GM12878 (cell line): ENCODE results near the gene PSMC4. TPM values are rescaled to one million over a fixed set of nuclear protein-coding genes. Genes with fewer than 3 reads are reported as not detected.
A peak's percentile ranks its signal among the peaks of the same experiment; 100 is the strongest.
"Not testable (repeated sequence)": the region's sequence is repeated elsewhere in the genome, so short reads cannot be mapped to it uniquely, and the experiment has no call there.

Experiments
- ATAC-seq: fragments of 200-7000 bp; cut with Tn5 transposase; 3 replicates; pipeline ENCODE4 v1.9.1; 2020; ENCODE audit warnings: mild to moderate bottlenecking, moderate library complexity
- BruUV-seq: library from RNA; stranded (reverse); fragments of 400-500 nt; replicated peaks from 2 replicates; lab custom pipeline; 2021; lab: Mats Ljungman, UMichigan
- CTCF ChIA-PET: fragments of 300-600 bp; sonication (Branson Sonifier 250); formaldehyde crosslinking; extraction: SDS; loops from one replicate; lab custom pipeline; 2021; ENCODE audit warnings: inconsistent platforms; lab: Yijun Ruan, JAX
- POLR2A ChIA-PET: fragments of 350-600 bp; formaldehyde crosslinking; extraction: SDS; loops from one replicate; lab custom pipeline; 2021; ENCODE audit warnings: inconsistent platforms; lab: Charles Lee
- RAD21 ChIA-PET: fragments of 300-600 bp; sonication (Branson Sonifier 250); formaldehyde crosslinking; loops from one replicate; lab custom pipeline; 2023; ENCODE audit warnings: antibody characterized with exemption; ENCODE audit not compliant: unreplicated experiment; lab: Charles Lee
- SMC1A ChIA-PET: fragments of 300-600 bp; sonication (Branson Sonifier 250); formaldehyde crosslinking; loops from one replicate; lab custom pipeline; 2023; ENCODE audit not compliant: unreplicated experiment, uncharacterized antibody; lab: Charles Lee
- DNase-seq: peaks from one replicate; pipeline ENCODE4 v3.0.0-alpha.2; 2011; ENCODE audit warnings: low read depth, low spot score
- FAIRE-seq: peaks from 3 replicates; lab custom pipeline; 2011; peaks lifted over from hg19 to GRCh38; lab: Jason Lieb, UNC
- H2AFZ ChIP-seq: 2 replicates; pipeline ENCODE4 v1.6.0; 2011; ENCODE audit warnings: low read depth, low read length, control low read depth; ENCODE audit not compliant: control insufficient read depth
- H3K27ac ChIP-seq: 2 replicates; pipeline ENCODE4 v1.5.1; 2011; ENCODE audit warnings: control low read depth; ENCODE audit not compliant: control insufficient read depth, insufficient read depth
- H3K27me3 ChIP-seq, 2 experiments: replicated peaks in 1 of 2; 2 replicates each; pipeline versions ENCODE4 v1.6.0 to v1.6.1; 2011; ENCODE audit warnings: low read length in 1 of 2; ENCODE audit not compliant: control insufficient read depth in 2 of 2, insufficient read depth in 2 of 2
- H3K36me3 ChIP-seq, 2 experiments: 2 replicates each; pipeline ENCODE4 v1.5.1; 2011; ENCODE audit warnings: low read length in 1 of 2; ENCODE audit not compliant: control insufficient read depth in 2 of 2, insufficient read depth in 2 of 2
- H3K4me1 ChIP-seq: 2 replicates; pipeline ENCODE4 v1.6.1; 2011; ENCODE audit warnings: mild to moderate bottlenecking, low read length, moderate library complexity, mixed read lengths; ENCODE audit not compliant: control insufficient read depth, insufficient read depth
- H3K4me2 ChIP-seq: 2 replicates; pipeline ENCODE4 v1.6.0; 2011; ENCODE audit warnings: control low read depth; ENCODE audit not compliant: control insufficient read depth, insufficient read depth
- H3K4me3 ChIP-seq: fragments of 200-600 bp; sonication (generic); 2 replicates; pipeline ENCODE4 v1.5.1; 2016
- H3K79me2 ChIP-seq: 2 replicates; pipeline ENCODE4 v1.6.0; 2011; ENCODE audit warnings: low read length; ENCODE audit not compliant: control insufficient read depth, insufficient read depth
- H3K9ac ChIP-seq: 2 replicates; pipeline ENCODE4 v1.8.0; 2011; ENCODE audit warnings: low read length, control low read depth, mixed read lengths; ENCODE audit not compliant: control insufficient read depth, insufficient read depth
- H3K9me3 ChIP-seq: replicated peaks from 3 replicates; pipeline ENCODE4 v1.5.1; 2011; ENCODE audit warnings: mild to moderate bottlenecking, low read length; ENCODE audit not compliant: control insufficient read depth, insufficient read depth
- H4K20me1 ChIP-seq: 2 replicates; pipeline ENCODE4 v1.6.0; 2011; ENCODE audit not compliant: control insufficient read depth, insufficient read depth
- CREB1 ChIP-seq: IDR thresholded peaks from 2 replicates; pipeline ENCODE4 v1.6.1; 2012; ENCODE audit warnings: low read depth, mild to moderate bottlenecking, inconsistent platforms
- FOXM1 ChIP-seq: IDR thresholded peaks from 2 replicates; pipeline ENCODE4 v1.6.1; 2012; ENCODE audit warnings: low read depth, mild to moderate bottlenecking, inconsistent platforms, low read length, moderate library complexity
- HDGF ChIP-seq: fragments of 450-650 bp; IDR thresholded peaks from 2 replicates; pipeline ENCODE4 v1.6.1; 2016; ENCODE audit warnings: antibody characterized with exemption
- NRF1 ChIP-seq: conservative IDR thresholded peaks from 2 replicates; pipeline ENCODE4 v1.6.1; 2011; ENCODE audit warnings: mild to moderate bottlenecking, low read depth, low read length, improper control_type of control experiment
- PML ChIP-seq: IDR thresholded peaks from 2 replicates; pipeline ENCODE4 v1.6.1; 2012; ENCODE audit warnings: low read length, inconsistent platforms
- SMARCA5 ChIP-seq: fragments of 450-650 bp; IDR thresholded peaks from 2 replicates; pipeline ENCODE4 v1.6.1; 2017; ENCODE audit warnings: mild to moderate bottlenecking
- USF1 ChIP-seq: IDR thresholded peaks from 2 replicates; pipeline ENCODE4 v1.6.1; 2011; ENCODE audit warnings: borderline replicate concordance, low read depth, mild to moderate bottlenecking, moderate library complexity, mixed read lengths, low read length; ENCODE audit not compliant: insufficient read depth; ENCODE audit errors: extremely low read length
- ZNF217 ChIP-seq: fragments of 450-650 bp; IDR thresholded peaks from 2 replicates; pipeline ENCODE4 v1.6.1; 2017; ENCODE audit warnings: antibody characterized with exemption, mild to moderate bottlenecking
- WGBS: methylation state at CpG from one replicate; pipeline ENCODE4 v1.1.6; 2016; ENCODE audit warnings: low lambda C conversion rate; ENCODE audit not compliant: insufficient replicate concordance, insufficient coverage; ENCODE audit errors: missing lambda C conversion rate; 5-methylcytosine and 5-hydroxymethylcytosine counted together
- in situ Hi-C: fragments of 300-500 bp; cut with MboI; formaldehyde crosslinking; loops from 9 replicates; pipeline ENCODE4 v1.14.3; 2018; ENCODE audit warnings: mixed read lengths
- intact Hi-C: fragments of 100-400 bp; cut with micrococcal nuclease; formaldehyde crosslinking; loops from one replicate; pipeline ENCODE4 v1.14.2; 2022; ENCODE audit not compliant: unreplicated experiment
- polyA plus RNA-seq, 11 experiments: library from polyadenylated mRNA; depleted of rRNA in 4 of 11; unstranded in 6 of 11; stranded (reverse) in 5 of 11; fragments of >200 nt; fragmentation: Nextera tagmentation in 4 of 11; fragmentation: Illumina TruSeq in 1 of 11; extraction: Ambion mirVana in 4 of 11; extraction: Trizol in 1 of 11; gene quantifications; 1 replicate in 1 of 11; 2 replicates in 10 of 11; pipeline versions ENCODE4 v1.2.1 to v1.2.3, GENCODE V29; 2011 to 2016; ENCODE audit warnings: inconsistent platforms in 2 of 11, missing spikeins in 2 of 11, low read depth in 1 of 11
- total RNA-seq, 4 experiments: library from RNA; depleted of rRNA in 3 of 4; stranded (reverse); fragments of >200 nt in 3 of 4; fragmentation: Illumina TruSeq in 1 of 4; extraction: Trizol in 1 of 4; gene quantifications; 2 replicates each; pipeline versions ENCODE4 v1.2.1 to v1.2.3, GENCODE V29; 2013 to 2021
- TF ChIP-seq, protein P1 (sequence below): fragments of 450-650 bp; IDR thresholded peaks from 2 replicates; pipeline ENCODE4 v1.6.1; 2016; ENCODE audit warnings: mild to moderate bottlenecking

The PSMC4 gene
- total and polyA plus RNA-seq, 10 of the 15 experiments (the other 5 are each of a cell fraction or from before 2014, with no cell fraction given) = 55.2 to 328 (median 127) TPM

GRCh38 chr19:39951686-39952085 is 19.3 kb upstream of the PSMC4 start (continued):
- TF ChIP-seq NRF1 = no peak
- no peak for TF ChIP-seq FOXM1
- TF ChIP-seq PML = no peak

GRCh38 chr19:39953915-39954314 is 17.1 kb upstream of the PSMC4 start:
- intact Hi-C loops (no loop called here), in situ Hi-C loops (no loop called here)
- FAIRE-seq (no peak), DNase-seq (no peak), ATAC-seq (peak; percentile 48)
- RAD21 ChIA-PET = interaction anchor here (0.9 to 2.8 kb wide), 5 partner anchors 8 to 17 kb away, joined by 3 to 47 read pairs (median 18); partner anchors contain the start of gene PSMC4
- peaks cover 12% of the 10 kb centered on the region for H3K4me1 ChIP-seq
- no peaks in the 10 kb centered on the region for H3K9me3 ChIP-seq
- no peaks in the 10 kb centered on the region for H3K36me3 ChIP-seq
- H3K4me2 ChIP-seq = 0 out of 2 replicates have a peak overlapping the region, but pooled peaks have one; percentile 66
- H3K27me3 ChIP-seq = no peaks in the 10 kb centered on the region
- SMC1A ChIA-PET = interaction anchor here (0.8 to 3.3 kb wide), 6 partner anchors 8 to 41 kb away, joined by 3 to 88 read pairs (median 7); partner anchors contain the start of gene PSMC4
- no peak overlapping the region for H3K9ac ChIP-seq
- no peak overlapping the region for H3K4me3 ChIP-seq
- no peaks in the 10 kb centered on the region for H4K20me1 ChIP-seq
- no peaks in the 10 kb centered on the region for H3K79me2 ChIP-seq
- peak overlapping the region; percentile 59 for H3K27ac ChIP-seq
- WGBS = 90% methylated on average over 7 of the region's 7 CpGs
- BruUV-seq = no TSS peak
- POLR2A ChIA-PET = interaction anchor here (1.0 to 5.8 kb wide), 5 partner anchors 11 to 43 kb away, joined by 4 to 64 read pairs (median 18); partner anchors contain the start of genes PSMC4 and ZNF546
- CTCF ChIA-PET = interaction anchor here (0.8 to 4.0 kb wide), 5 partner anchors 9 to 109 kb away, joined by 3 to 43 read pairs (median 14); partner anchors contain the start of gene PSMC4
- peak overlapping the region; percentile 56 for H2AFZ ChIP-seq
- TF ChIP-seq ZNF217 (0 out of 2 replicates have a peak, but pooled peaks have one; percentile 29), HDGF (0 out of 2 replicates have a peak, but pooled peaks have one; percentile 18), SMARCA5 (peak; percentile 27; the same call in 1 of the 2 replicates), CREB1 (0 out of 2 replicates have a peak, but pooled peaks have one; percentile 3), USF1 (no peak)
- TF ChIP-seq, protein P1, sequence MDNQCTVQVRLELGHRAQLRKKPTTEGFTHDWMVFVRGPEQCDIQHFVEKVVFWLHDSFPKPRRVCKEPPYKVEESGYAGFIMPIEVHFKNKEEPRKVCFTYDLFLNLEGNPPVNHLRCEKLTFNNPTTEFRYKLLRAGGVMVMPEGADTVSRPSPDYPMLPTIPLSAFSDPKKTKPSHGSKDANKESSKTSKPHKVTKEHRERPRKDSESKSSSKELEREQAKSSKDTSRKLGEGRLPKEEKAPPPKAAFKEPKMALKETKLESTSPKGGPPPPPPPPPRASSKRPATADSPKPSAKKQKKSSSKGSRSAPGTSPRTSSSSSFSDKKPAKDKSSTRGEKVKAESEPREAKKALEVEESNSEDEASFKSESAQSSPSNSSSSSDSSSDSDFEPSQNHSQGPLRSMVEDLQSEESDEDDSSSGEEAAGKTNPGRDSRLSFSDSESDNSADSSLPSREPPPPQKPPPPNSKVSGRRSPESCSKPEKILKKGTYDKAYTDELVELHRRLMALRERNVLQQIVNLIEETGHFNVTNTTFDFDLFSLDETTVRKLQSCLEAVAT = peak; percentile 57

DNA sequence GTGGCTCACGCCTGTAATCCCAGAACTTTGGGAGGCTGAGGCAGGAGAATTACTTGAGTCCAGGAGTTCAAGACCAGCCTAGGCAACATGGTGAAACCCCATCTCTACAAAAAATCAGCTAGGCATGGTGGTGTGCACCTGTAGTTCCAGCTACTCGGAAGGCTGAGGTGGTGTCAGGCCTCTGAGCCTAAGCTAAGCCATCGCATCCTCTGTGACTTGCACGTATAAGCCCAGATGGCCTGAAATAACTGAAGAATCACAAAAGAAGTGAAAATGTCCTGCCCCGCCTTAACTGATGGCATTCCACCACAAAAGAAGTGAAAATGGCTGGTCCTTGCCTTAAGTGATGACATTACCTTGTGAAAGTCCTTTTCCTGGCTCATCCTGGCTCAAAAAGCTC is 13.1 kb upstream of the PSMC4 start:
- H3K9me3 ChIP-seq, H3K27ac ChIP-seq, intact Hi-C loops, DNase-seq, H3K4me3 ChIP-seq, ATAC-seq, in situ Hi-C loops, H3K79me2 ChIP-seq, FAIRE-seq, H3K4me1 ChIP-seq, H3K27me3 ChIP-seq, BruUV-seq, H4K20me1 ChIP-seq, H3K36me3 ChIP-seq, H2AFZ ChIP-seq, H3K4me2 ChIP-seq, H3K9ac ChIP-seq: not testable (repeated sequence)
- SMC1A ChIA-PET = interaction anchor here (0.7 to 2.1 kb wide), 2 partner anchors 13 kb away, joined by 3 to 9 read pairs; partner anchors contain the start of gene PSMC4
- WGBS = 69% methylated on average over 5 of the region's 5 CpGs
- POLR2A ChIA-PET = interaction anchor here (5.8 kb wide), 1 partner anchor 15 kb away, joined by 64 read pairs; no protein-coding TSS in a partner anchor
- CTCF ChIA-PET = interaction anchor here (1.1 kb wide), 1 partner anchor 13 kb away, joined by 4 read pairs; the partner anchor contains the start of gene PSMC4
- RAD21 ChIA-PET = interaction anchor here (0.9 to 1.4 kb wide), 2 partner anchors 13 to 16 kb away, joined by 3 to 6 read pairs; partner anchors contain the start of gene PSMC4
